IPS-NIHi11 (cell line): ENCODE data around the gene ATP5MC2.
"Not testable (repeated sequence)": the region's sequence is repeated elsewhere in the genome, so short reads cannot be mapped to it uniquely, and the experiment has no call there.

Source experiments
- DNase-seq: peaks from one replicate; pipeline ENCODE4 v3.0.0; 2012; ENCODE audit warnings: mixed read lengths, low spot score

Gene ATP5MC2

DNA sequence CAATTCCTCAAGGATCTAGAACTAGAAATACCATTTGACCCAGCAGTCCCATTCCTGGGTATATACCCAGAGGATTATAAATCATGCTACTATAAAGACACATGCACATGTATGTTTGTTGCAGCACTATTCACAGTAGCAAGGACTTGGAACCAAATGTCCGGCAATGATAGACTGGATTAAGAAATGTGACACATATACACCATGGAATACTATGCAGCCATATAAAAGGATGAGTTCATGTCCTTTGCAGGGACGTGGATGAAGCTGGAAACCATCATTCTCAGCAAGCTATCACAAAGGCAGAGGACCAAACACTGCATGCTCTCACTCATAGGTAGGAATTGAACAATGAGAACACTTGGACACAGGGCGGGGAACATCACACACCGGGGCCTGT lies 29.6 kb downstream of the ATP5MC2 start:
- DNase-seq: not testable (repeated sequence)

DNA sequence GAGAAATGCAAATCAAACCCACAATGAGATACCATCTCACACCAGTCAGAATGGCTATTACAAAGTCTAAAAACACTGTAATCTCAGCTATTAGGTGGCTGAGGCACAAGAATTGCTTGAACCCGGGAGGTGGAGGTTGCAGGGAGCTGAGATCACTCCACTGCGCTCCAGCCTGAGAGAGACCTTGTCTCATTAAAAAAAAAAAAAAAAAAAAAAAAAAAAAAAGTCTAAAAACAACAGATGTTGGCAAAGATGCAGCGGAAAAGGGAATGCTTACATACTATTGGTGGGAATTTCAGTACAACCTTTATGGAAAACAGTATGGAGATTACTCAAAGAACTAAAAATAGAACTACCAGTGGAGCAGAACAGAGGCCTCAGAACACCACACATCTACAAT lies 30.7 kb downstream of the ATP5MC2 start:
- no peak for DNase-seq

DNA sequence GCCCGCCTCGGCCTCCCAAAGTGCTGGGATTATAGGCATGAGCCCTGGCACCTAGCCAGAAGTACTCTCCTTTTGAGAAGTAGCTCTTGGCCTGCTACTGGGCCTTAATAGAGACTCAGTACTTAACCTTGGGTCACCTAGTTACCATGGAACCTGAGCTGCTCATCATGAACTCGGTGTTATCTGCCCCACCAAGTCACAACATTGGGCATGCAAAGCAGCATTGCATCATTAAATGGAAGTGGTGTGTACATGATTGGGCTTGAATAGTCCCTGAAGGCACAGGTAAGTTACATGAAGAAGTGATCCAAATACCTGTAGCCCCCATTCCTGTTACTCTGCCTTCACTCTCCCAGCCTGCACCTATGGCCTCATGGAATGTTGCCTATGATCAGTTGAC lies 31.8 kb downstream of the ATP5MC2 start:
- no peak for DNase-seq

DNA sequence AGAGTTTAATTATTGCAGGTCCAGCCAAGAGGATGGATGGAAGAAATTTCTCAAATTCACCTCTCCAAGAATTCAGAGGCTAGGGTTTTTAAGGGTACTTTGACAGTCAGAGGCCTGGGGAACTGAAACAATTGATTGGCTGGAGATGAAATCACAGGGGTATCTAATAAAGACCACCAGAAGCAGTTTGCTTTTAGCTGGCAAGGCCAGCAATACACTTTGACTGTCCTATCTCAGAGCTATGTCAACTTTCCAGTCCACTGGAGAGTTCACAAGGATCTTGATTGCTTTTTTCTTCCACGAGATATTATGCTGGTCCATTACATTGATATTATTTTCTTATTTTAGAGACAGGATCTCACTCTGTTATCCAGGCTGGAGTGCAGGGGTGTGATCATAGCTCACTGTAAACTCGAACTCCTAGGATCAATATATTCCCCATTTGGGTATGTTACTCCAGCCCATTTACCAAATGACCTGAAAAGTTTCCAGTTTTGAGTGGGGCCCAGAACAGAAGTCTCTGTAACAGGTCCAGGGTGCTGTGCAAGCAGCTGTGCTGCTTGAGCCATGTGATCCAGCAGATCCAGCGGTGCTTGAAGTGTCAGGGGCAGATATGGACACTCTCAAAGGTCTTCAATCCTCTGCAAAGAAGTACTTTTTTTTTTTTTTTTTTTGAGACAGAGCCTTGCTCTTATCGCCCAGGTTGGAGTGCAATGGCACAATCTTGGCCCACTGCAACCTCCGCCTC lies 32.5 kb downstream of the ATP5MC2 start:
- DNase-seq: no peak

DNA sequence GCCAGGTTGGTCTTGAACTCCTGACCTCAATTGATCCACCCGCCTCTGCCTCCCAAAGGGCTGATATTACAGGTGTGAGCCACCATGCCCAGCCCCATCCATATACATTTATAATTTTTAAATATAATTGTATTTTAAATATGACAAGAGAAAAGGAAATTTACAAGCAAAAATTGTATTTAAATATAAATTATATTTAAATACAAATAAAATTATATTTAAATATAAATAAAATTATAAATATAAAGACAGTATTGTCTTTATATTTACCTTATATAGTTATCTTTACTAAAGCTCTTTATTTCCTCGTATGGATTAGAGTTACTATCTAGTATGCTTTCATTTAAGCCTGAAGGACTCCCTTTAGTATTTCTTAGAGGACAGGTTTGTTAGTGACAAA lies 37.8 kb downstream of the ATP5MC2 start:
- no peak for DNase-seq

DNA sequence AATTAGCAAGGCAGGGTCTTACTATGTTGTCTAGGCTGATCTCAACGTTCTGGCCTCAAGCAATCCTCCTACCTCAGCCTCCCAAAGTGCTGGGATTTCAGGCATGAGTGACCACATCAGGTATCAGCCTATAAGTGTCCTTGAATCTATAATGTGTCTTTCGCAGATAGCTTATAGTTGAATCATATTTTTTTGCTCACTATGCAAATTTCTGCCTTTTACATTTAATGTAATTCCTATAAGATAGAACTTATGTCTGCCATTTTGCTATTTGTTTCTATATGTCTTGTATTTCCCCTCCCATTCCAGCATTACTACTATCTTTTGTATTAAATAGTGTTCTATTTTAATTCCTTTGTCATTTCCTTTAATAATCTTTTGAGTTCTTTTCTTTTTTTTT lies 39.2 kb downstream of the ATP5MC2 start:
- no peak for DNase-seq

DNA sequence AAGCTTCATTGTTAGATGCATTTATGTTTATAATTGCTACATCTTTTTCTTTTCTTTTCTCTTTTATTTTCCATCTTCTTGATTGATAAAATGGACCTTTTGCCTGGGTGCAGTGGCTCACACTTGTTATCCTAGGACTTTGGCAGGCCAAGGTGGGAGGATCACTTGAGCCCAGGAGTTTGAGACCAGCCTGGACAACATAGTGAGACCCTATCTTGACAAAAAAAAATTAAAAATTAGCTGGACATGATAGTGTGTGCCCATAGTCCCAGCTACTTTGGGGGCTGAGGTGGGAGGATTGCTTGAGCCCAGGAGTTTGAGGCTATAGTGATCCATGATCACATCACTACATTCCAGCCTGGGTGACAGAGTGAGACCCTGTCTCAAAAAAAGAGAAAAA lies 40.2 kb downstream of the ATP5MC2 start:
- not testable (repeated sequence) for DNase-seq

DNA sequence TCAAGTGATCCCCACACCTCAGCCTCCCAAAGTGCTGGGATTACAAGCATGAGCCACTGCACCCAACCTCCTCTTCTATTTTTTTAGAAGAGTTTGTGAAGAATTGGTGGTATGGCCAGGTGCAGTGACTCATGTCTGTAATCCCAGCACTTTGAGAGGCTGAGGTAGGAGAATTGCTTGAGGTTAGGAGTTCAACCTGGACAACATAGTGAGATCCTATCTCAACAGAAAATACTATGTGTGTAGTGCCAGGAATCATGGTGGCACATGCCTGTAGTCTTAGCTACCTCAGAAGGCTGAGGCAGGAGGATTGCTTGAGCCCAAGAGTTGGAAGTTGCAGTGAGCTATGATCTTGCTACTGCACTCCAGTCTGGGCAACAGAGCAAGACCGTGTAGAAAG lies 44.2 kb downstream of the ATP5MC2 start:
- no peak for DNase-seq

DNA sequence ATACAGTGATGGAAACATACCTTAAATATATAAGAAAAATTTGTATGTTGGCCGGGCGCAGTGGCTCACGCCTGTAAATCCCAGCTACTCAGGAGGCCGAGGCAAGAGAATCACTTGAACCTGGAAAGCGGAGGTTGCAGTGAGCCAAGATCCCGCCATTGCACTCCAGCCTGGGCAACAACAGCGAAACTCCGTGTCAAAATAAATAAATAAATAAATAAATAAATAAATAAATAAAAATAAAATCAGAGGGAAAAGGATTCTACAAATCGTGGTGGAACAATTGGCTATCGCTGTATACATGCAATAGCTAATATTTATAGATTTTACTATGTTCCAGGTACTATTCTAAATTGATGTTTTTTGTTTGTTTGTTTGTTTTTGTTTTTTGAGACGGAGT lies 48.0 kb downstream of the ATP5MC2 start:
- no peak for DNase-seq

DNA sequence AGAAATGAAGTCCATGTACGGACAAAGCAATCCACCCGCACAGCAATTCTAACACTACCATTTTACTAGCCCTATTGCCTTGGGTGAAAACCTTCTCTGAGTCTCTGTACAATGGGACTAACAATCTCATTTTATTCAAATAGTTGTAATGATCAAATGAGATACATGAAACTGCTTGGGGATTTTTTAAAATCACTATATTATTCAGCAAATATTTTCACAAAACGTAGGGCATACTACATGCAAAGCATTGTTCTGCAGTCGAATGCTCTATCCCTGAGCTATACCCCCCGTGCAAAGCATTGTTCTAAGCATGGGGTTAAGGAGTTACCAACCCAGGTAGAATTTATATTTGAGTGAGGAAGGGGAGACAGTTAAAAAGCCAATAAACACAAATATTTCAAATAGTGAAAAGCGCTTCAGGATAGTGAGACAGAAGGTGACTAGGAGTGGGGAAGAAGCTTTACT lies 49.1 kb downstream of the ATP5MC2 start:
- DNase-seq: no peak

DNA sequence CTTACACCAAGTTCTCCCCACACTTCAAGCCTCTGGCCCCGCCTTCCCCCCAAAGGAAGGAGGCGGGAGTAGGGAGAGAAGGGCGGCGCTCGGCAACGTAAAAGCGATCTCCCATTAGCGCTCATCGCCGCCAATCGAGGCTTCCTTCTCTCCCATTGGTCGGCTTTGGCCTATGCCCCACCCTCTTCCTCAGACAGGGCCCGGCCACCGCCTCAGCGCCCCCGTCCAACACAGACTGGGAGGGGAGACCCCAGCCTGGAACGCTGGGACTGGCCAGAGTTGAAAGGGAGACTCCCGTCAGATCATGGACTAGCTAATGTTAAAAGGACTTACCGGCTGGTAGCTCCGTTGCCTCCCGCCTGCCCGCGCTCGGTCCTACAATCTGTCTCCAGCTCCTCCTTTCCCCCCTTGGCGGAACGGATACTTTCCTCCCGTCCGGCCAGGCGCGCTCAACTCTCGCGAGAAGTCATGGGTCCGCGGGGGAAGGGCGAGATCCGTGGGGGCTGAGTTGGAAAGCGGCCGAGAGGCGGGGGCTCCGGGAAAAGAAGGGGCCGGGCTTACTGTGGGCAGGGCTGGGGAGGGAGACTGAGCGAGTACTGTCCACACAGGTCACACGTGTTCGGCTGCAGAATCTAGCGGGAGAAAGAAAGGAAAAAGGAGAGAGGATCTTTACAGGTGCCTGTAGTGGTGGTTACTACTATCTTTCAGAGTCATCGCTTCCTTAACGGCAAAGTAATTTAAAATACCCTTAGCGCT lies 49.8 kb downstream of the ATP5MC2 start, which contains the start of gene ATF7:
Gene ATF7, minus strand, starts transcription at position 437 of the 756 bp plus-strand sequence. CDS start 25,382 bp downstream, outside the sequence.
- DNase-seq: peak; percentile 98

DNA sequence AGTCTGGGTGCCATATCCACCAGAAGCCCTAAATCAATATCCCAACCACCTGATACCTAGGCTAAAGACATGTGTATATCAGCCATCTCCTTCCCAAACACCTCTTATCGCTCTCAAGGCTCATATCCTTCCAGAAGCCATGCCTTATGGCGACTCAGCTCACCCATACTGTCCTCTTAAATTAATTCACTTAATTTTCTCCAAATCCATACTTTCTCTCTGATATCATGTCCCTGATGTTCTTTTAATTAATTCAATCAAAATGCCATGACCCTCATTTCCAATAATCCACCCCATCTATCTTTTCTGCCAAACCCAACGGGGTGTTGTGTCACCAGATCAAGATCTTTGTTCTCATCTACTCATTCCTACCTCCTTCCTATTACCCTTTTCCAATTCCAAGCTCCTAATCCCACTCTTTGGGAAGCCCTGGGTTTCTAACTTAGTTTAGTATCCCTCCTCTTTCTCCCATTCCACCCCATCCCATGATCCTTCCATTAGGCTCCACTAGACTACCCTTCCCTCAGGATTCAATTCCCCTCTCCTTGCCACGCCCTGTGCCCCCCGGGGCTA lies 50.4 kb downstream of the ATP5MC2 start:
- no peak for DNase-seq

DNA sequence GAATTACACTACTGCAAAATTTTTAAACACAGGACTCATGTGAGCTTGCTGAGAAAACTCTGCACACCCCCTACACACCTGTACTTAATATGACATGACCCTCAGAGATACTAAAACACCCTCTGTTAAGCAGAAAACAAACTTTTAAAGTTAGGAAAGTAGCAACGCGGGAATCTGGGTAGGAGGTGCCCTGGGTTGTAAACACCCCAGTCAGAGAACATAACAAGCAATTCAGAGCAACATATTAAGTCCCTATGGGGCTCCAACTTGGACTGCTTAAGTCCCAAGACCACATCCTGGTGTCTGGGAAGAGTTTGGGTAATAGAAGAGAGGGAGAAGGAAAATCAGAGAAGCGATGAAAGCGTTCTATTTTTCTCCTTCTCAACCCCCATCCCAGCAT lies 50.9 kb downstream of the ATP5MC2 start:
- no peak for DNase-seq

DNA sequence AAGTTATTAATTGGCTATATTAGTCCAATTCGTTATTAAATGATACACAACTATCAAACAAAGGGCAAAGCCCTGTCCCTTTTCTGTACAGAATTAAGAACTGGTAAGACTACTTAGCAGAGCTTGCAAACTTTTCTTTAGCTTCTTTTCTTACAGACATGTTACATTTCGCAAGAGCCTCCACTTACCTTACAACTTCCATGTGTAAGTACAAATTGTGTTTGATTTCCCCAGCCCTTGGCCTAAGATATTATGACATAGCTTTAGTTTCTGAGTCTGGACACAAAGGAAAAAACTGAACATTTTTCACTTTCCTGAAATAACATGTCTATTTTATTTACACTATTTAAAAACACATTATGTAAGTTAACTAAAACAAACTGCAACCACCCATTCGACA lies 51.4 kb downstream of the ATP5MC2 start:
- DNase-seq: no peak

DNA sequence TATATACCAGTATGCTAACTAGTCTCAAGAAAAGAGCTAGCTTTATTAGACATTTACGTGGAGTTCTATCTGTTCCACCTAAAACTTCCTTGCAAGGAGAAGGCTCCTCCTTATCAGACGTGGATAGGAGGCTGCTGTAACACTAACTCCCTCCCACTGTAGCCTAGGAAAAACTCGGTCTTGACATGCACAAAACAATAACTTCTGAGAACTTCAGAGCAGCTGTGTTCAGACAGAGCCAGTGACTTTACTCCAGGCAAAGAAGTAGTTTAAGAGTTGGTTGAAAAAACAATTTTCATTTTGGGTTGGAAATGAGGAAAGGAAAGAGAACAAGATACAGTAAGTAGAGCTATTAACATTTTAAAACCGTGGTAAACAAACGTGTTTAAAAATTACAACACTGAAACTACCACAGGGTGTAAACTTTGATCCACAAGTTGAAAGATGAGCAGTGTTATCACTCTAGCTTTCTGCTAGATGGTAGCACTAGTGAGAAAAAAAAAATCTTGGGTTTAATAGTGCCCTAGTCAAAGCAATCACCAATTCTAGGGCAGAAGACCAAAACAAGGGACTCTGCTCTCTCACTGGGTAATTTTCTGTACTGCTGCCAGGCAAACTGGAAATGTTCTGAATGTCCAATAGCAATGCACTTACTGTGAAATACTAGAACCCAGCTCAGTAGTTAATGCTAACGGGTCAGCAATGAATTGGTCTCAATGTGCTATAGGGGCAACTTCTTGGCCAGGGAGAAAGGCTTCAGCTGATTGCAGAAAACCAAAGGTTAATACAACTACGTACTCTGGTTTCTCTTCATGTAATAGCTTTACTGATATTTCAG lies 52.1 kb downstream of the ATP5MC2 start:
- peak; percentile 8 for DNase-seq

DNA sequence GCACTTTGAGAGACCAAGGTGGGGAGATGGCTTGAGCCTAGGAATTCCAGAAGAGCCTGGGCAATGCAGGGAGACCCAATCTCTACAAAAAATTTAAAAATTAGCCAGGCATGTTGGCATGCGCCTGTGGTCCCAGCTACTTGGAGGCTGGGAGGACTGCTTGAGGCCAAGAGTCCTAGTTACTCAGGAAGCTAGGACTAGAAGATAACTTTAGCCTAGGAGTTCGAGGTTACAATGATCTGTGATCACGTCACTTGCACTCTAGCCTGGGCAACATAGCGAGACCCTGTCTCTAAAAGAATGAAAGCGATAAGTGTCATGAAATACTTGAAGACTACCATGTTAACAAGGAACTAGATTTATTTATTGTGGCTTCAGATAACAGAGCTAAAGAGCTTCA lies 53.2 kb downstream of the ATP5MC2 start:
- no peak for DNase-seq

DNA sequence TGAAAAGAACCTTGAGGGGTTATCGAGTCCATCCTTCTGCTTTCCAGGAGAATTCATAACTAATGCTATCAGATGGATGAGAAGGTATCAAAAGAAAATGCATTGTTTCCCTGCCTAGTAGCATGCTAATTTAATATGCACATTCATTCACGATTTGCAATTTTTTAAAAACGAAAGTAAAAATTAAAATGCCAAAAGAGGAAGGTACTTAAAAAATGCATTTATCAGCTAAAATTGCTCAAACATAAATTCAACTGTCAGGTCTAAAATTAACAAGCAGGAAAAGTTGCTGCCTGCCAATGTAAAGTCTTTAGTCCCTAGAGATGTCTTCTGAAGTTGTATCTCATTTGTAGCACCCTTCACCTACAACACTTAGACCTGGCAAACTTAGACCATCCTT lies 57.6 kb downstream of the ATP5MC2 start:
- no peak for DNase-seq

DNA sequence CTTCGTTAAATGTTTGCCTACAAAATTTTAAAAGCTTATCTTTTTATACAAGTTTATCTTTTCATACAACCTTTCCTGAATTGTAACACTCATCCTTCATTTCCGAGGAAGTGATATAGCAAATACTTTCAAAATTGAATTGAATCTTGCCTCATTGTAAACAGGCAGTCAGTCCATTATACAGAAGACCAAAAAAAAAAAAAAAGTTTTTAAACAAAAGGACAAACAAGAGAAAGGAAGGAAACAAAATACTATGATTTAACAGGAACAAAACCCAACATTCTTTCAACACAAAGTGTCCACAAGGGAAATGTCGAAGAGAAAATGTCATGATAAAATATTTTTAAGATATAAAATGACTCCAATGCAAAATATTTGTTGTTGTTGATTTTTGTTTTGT lies 58.2 kb downstream of the ATP5MC2 start:
- no peak for DNase-seq

DNA sequence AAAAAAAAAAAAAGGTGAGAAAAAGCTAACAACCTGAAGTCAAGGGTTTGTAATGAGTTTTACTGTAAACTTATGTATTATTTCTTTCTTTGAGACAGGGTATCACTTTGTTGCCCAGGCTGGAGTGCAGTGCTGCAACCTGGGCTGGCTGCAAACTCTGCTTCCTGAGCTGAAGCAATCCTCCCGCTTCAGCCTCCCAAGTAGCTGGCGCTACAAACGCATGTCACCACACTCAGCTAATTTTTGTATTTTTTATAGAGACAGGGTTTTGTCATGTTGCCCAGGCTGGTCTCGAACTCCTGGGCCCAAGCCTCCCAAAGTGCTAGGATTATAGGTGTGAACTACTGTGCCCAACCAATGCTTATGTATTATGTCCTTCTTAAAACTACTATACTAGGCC lies 58.9 kb downstream of the ATP5MC2 start:
- no peak for DNase-seq
